RWPE2 (cell line): ENCODE measurements around the gene KATNAL1.
A peak's percentile ranks its signal among the peaks of the same experiment; 100 is the strongest.

Experiments used
- ATAC-seq: fragments of 200-7000 bp; cut with Tn5 transposase; 3 replicates; pipeline ENCODE4 v1.9.1; 2021; ENCODE audit warnings: low read depth
- DNase-seq: peaks from one replicate; pipeline ENCODE4 v3.0.0-alpha.2; 2020; ENCODE audit warnings: low spot score
- H3K27ac ChIP-seq: fragments of 450-650 bp; 2 replicates; pipeline ENCODE4 v1.5.1; 2017; ENCODE audit warnings: mild to moderate bottlenecking; ENCODE audit not compliant: poor library complexity, severe bottlenecking
- H3K27me3 ChIP-seq: fragments of 250-450 bp; sonication (Bioruptor Pico); 2 replicates; pipeline ENCODE4 v1.5.1; 2021; ENCODE audit warnings: mild to moderate bottlenecking, moderate library complexity; ENCODE audit not compliant: insufficient read depth, poor library complexity, severe bottlenecking
- H3K36me3 ChIP-seq: fragments of 250-450 bp; sonication (Bioruptor Pico); 2 replicates; pipeline ENCODE4 v1.5.1; 2020; ENCODE audit warnings: low read depth, mild to moderate bottlenecking, moderate library complexity
- H3K4me1 ChIP-seq: fragments of 250-450 bp; sonication (Bioruptor Pico); 2 replicates; pipeline ENCODE4 v1.5.1; 2021; ENCODE audit warnings: mild to moderate bottlenecking, moderate library complexity; ENCODE audit not compliant: insufficient read depth, poor library complexity, severe bottlenecking
- H3K4me3 ChIP-seq: fragments of 250-450 bp; sonication (Bioruptor Pico); 2 replicates; pipeline ENCODE4 v1.5.1; 2021; ENCODE audit warnings: mild to moderate bottlenecking, moderate library complexity; ENCODE audit not compliant: severe bottlenecking
- H3K9me3 ChIP-seq: fragments of 250-450 bp; sonication (Bioruptor Pico); 2 replicates; pipeline ENCODE4 v1.5.1; 2021; ENCODE audit warnings: mild to moderate bottlenecking, moderate library complexity; ENCODE audit not compliant: severe bottlenecking
- CTCF ChIP-seq: fragments of 450-650 bp; IDR thresholded peaks from one replicate; pipeline ENCODE4 v1.5.1; 2017; ENCODE audit warnings: mild to moderate bottlenecking, moderate library complexity; ENCODE audit not compliant: poor library complexity, severe bottlenecking

KATNAL1 gene

GRCh38 chr13:30338952-30339351 is 31.6 kb upstream of the KATNAL1 start:
- ATAC-seq (no peak), DNase-seq (no peak)
- no peaks in the 10 kb centered on the region for H3K27me3 ChIP-seq
- H3K4me3 ChIP-seq: no peak overlapping the region
- no peaks in the 10 kb centered on the region for H3K9me3 ChIP-seq
- H3K36me3 ChIP-seq: no peaks in the 10 kb centered on the region
- peaks cover 27% of the 10 kb centered on the region for H3K4me1 ChIP-seq
- H3K27ac ChIP-seq: no peak overlapping the region
- no peak for TF ChIP-seq CTCF

- Histone ChIP-seq H3K27ac (no peak overlapping the region), H3K9me3 (no peaks in the 10 kb centered on the region), H3K4me3 (no peak overlapping the region), H3K36me3 (no peaks in the 10 kb centered on the region), H3K4me1 (peaks cover 27% of the 10 kb centered on the region), H3K27me3 (no peaks in the 10 kb centered on the region)
- TF ChIP-seq CTCF: no peak
- ATAC-seq (peak; percentile 26; the same call in 2 of the 3 replicates), DNase-seq (no peak)
Observed at GRCh38 chr13:30338331-30338851, 31.0 kb upstream of the KATNAL1 start.

- no peak overlapping the region for H3K4me3 ChIP-seq
- no peak overlapping the region for H3K27ac ChIP-seq
- no peaks in the 10 kb centered on the region for H3K36me3 ChIP-seq
- DNase-seq (no peak), ATAC-seq (no peak)
- no peak for TF ChIP-seq CTCF
- H3K9me3 ChIP-seq: no peaks in the 10 kb centered on the region
- H3K27me3 ChIP-seq: no peaks in the 10 kb centered on the region
- peaks cover 19% of the 10 kb centered on the region for H3K4me1 ChIP-seq
Observed at GRCh38 chr13:30337061-30337610, 29.8 kb upstream of the KATNAL1 start.

- Histone ChIP-seq H3K9me3 (no peaks in the 10 kb centered on the region), H3K36me3 (no peaks in the 10 kb centered on the region), H3K27me3 (no peaks in the 10 kb centered on the region), H3K4me1 (peaks cover 5% of the 10 kb centered on the region), H3K4me3 (no peak overlapping the region), H3K27ac (no peak overlapping the region)
- no peak for TF ChIP-seq CTCF
- ATAC-seq: no peak
- no peak for DNase-seq
Observed at GRCh38 chr13:30334663-30335386, 27.5 kb upstream of the KATNAL1 start.

GRCh38 chr13:30333616-30334015 is 26.3 kb upstream of the KATNAL1 start:
- TF ChIP-seq CTCF: no peak
- no peak for ATAC-seq
- no peaks in the 10 kb centered on the region for H3K9me3 ChIP-seq
- H3K4me3 ChIP-seq: no peak overlapping the region
- no peak for DNase-seq
- H3K27me3 ChIP-seq: no peaks in the 10 kb centered on the region
- peaks cover 2% of the 10 kb centered on the region for H3K4me1 ChIP-seq
- H3K36me3 ChIP-seq: no peaks in the 10 kb centered on the region
- H3K27ac ChIP-seq: no peak overlapping the region
